Gastrocnemius medialis (tissue), 4 donors: ENCODE data around the gene XPR1.

Experiments used
- POLR2A ChIP-seq, 2 donors: fragments of 450-650 bp; IDR thresholded peaks; one replicate each; pipeline ENCODE4 v1.6.1; 2017; ENCODE audit warnings: antibody characterized with exemption in 2 of 2, mild to moderate bottlenecking in 2 of 2, moderate library complexity in 2 of 2
- TF ChIP-seq, protein P1 (sequence below), 5 experiments: fragments of 450-650 bp in 3 of 5; fragments of 200-600 bp in 2 of 5; sonication (generic) in 2 of 5; IDR thresholded peaks in 4 of 5; conservative IDR thresholded peaks in 1 of 5; 1 replicate in 4 of 5; 2 replicates in 1 of 5; pipeline ENCODE4 v1.5.1; 2016 to 2019; ENCODE audit warnings: antibody characterized with exemption in 5 of 5, mild to moderate bottlenecking in 3 of 5, moderate library complexity in 3 of 5

GRCh38 chr1:180728472-180729106, 96.8 kb downstream of the XPR1 start:
- TF ChIP-seq, protein P1, sequence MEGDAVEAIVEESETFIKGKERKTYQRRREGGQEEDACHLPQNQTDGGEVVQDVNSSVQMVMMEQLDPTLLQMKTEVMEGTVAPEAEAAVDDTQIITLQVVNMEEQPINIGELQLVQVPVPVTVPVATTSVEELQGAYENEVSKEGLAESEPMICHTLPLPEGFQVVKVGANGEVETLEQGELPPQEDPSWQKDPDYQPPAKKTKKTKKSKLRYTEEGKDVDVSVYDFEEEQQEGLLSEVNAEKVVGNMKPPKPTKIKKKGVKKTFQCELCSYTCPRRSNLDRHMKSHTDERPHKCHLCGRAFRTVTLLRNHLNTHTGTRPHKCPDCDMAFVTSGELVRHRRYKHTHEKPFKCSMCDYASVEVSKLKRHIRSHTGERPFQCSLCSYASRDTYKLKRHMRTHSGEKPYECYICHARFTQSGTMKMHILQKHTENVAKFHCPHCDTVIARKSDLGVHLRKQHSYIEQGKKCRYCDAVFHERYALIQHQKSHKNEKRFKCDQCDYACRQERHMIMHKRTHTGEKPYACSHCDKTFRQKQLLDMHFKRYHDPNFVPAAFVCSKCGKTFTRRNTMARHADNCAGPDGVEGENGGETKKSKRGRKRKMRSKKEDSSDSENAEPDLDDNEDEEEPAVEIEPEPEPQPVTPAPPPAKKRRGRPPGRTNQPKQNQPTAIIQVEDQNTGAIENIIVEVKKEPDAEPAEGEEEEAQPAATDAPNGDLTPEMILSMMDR (IDR thresholded peaks at IDR 0.05 in 4 of 5, conservative IDR thresholded peaks at IDR 0.05 in 1 of 5): no peak
- no peak for TF ChIP-seq POLR2A (IDR thresholded peaks at IDR 0.05)
